Mesodermal cell (in vitro differentiated cells): ENCODE results near the gene SRPX.

Experiments
- H3K27ac ChIP-seq: 2 replicates; pipeline ENCODE4 v1.7.0; 2013; ENCODE audit warnings: mild to moderate bottlenecking, low read depth, low read length, moderate library complexity; ENCODE audit not compliant: severe bottlenecking
- H3K36me3 ChIP-seq: 2 replicates; pipeline ENCODE4 v1.7.1; 2013; ENCODE audit warnings: mild to moderate bottlenecking, low read length, moderate library complexity; ENCODE audit not compliant: control insufficient read depth, insufficient read depth
- H3K4me1 ChIP-seq: one replicate; pipeline ENCODE4 v1.7.1; 2013; ENCODE audit warnings: mild to moderate bottlenecking, low read length; ENCODE audit not compliant: insufficient read depth, control insufficient read depth, poor library complexity, severe bottlenecking
- H3K4me3 ChIP-seq: 2 replicates; pipeline ENCODE4 v1.7.0; 2013; ENCODE audit warnings: low read length, control low read depth, mild to moderate bottlenecking; ENCODE audit not compliant: insufficient read depth, poor library complexity, severe bottlenecking; ENCODE audit errors: extremely low read depth
- H3K9me3 ChIP-seq: 2 replicates; pipeline ENCODE4 v1.7.1; 2013; ENCODE audit warnings: mild to moderate bottlenecking, low read length, moderate library complexity; ENCODE audit not compliant: control insufficient read depth
- WGBS, 2 experiments: methylation state at CpG; one replicate each; pipeline ENCODE4 v1.1.5; 2013; ENCODE audit warnings: missing lambda C conversion rate in 2 of 2; ENCODE audit not compliant: insufficient coverage in 2 of 2; 5-methylcytosine and 5-hydroxymethylcytosine counted together

The SRPX gene

GRCh38 chrX:38170556-38170955, 50.1 kb downstream of the SRPX start:
- no peaks in the 10 kb centered on the region for H3K4me1 ChIP-seq
- no peak overlapping the region for H3K4me3 ChIP-seq
- H3K9me3 ChIP-seq, result no peaks in the 10 kb centered on the region
- H3K36me3 ChIP-seq, result peaks cover 3% of the 10 kb centered on the region
- H3K27ac ChIP-seq, result no peak overlapping the region
- WGBS, 2 experiments, result 100% methylated on average over 1 of the region's 1 CpG; no CpG with 5 or more reads in 1 of the 2 experiments

GRCh38 chrX:38166478-38167083, 54.1 kb downstream of the SRPX start:
- H3K4me1 ChIP-seq, result no peaks in the 10 kb centered on the region
- no CpG with 5 or more reads among the region's 2 CpGs for WGBS, 2 experiments
- H3K4me3 ChIP-seq, result no peak overlapping the region

GRCh38 chrX:38165023-38165422, 55.6 kb downstream of the SRPX start:
- Histone ChIP-seq H3K4me3 (no peak overlapping the region), H3K36me3 (peaks cover 3% of the 10 kb centered on the region), H3K4me1 (no peaks in the 10 kb centered on the region), H3K27ac (no peak overlapping the region), H3K9me3 (no peaks in the 10 kb centered on the region)
- WGBS, 2 experiments, result no CpG with 5 or more reads among the region's 1 CpG

More at GRCh38 chrX:38166478-38167083, 54.1 kb downstream of the SRPX start:
- Histone ChIP-seq H3K36me3 (peaks cover 3% of the 10 kb centered on the region), H3K27ac (no peak overlapping the region), H3K9me3 (no peaks in the 10 kb centered on the region)

- H3K36me3 ChIP-seq, result peaks cover 1% of the 10 kb centered on the region
- no peak overlapping the region for H3K4me3 ChIP-seq
- no peaks in the 10 kb centered on the region for H3K9me3 ChIP-seq
- H3K4me1 ChIP-seq, result no peaks in the 10 kb centered on the region
- no peak overlapping the region for H3K27ac ChIP-seq
These were observed 57.5 kb downstream of the SRPX start for GRCh38 chrX:38163193-38163592.

GRCh38 chrX:38156838-38157237, 63.8 kb downstream of the SRPX start:
- 96 to 100% methylated on average over 2 to 5 of the region's 7 CpGs for WGBS, 2 experiments
- H3K4me1 ChIP-seq, result no peaks in the 10 kb centered on the region
- H3K36me3 ChIP-seq, result peaks cover 3% of the 10 kb centered on the region
- no peak overlapping the region for H3K27ac ChIP-seq
- H3K9me3 ChIP-seq, result no peaks in the 10 kb centered on the region
- H3K4me3 ChIP-seq, result no peak overlapping the region

GRCh38 chrX:38154818-38155217, 65.9 kb downstream of the SRPX start:
- Histone ChIP-seq H3K9me3 (no peaks in the 10 kb centered on the region), H3K27ac (no peak overlapping the region), H3K4me3 (no peak overlapping the region), H3K36me3 (peaks cover 4% of the 10 kb centered on the region), H3K4me1 (no peaks in the 10 kb centered on the region)
- WGBS, 2 experiments, result no CpG with 5 or more reads among the region's 2 CpGs

- Histone ChIP-seq H3K4me3 (no peak overlapping the region), H3K9me3 (no peaks in the 10 kb centered on the region), H3K36me3 (peaks cover 7% of the 10 kb centered on the region), H3K4me1 (no peaks in the 10 kb centered on the region), H3K27ac (no peak overlapping the region)
- WGBS, 2 experiments, result 80% methylated on average over 1 of the region's 5 CpGs; no CpG with 5 or more reads in 1 of the 2 experiments
These were observed 66.3 kb downstream of the SRPX start for GRCh38 chrX:38154340-38154739.

GRCh38 chrX:38151441-38151840, 69.2 kb downstream of the SRPX start:
- Histone ChIP-seq H3K27ac (no peak overlapping the region), H3K9me3 (no peaks in the 10 kb centered on the region), H3K4me3 (no peak overlapping the region), H3K36me3 (peaks cover 7% of the 10 kb centered on the region), H3K4me1 (no peaks in the 10 kb centered on the region)
- 83 to 100% methylated on average over 1 to 2 of the region's 5 CpGs for WGBS, 2 experiments

- Histone ChIP-seq H3K36me3 (peaks cover 7% of the 10 kb centered on the region), H3K27ac (no peak overlapping the region), H3K4me3 (no peak overlapping the region), H3K9me3 (no peaks in the 10 kb centered on the region), H3K4me1 (no peaks in the 10 kb centered on the region)
- WGBS, 2 experiments, result 79 to 89% methylated on average over 2 to 3 of the region's 4 CpGs
These were observed 69.7 kb downstream of the SRPX start for GRCh38 chrX:38150993-38151392.

- no CpG with 5 or more reads among the region's 2 CpGs for WGBS, 2 experiments
- peaks cover 4% of the 10 kb centered on the region for H3K36me3 ChIP-seq
- no peak overlapping the region for H3K4me3 ChIP-seq
These were observed 71.7 kb downstream of the SRPX start for GRCh38 chrX:38149016-38149415.

GRCh38 chrX:38142610-38143009, 78.1 kb downstream of the SRPX start:
- H3K27ac ChIP-seq, result no peak overlapping the region
- no peaks in the 10 kb centered on the region for H3K36me3 ChIP-seq
- no peaks in the 10 kb centered on the region for H3K9me3 ChIP-seq
- no peaks in the 10 kb centered on the region for H3K4me1 ChIP-seq
- no peak overlapping the region for H3K4me3 ChIP-seq
- 50 to 57% methylated on average over 1 of the region's 1 CpG for WGBS, 2 experiments

More at GRCh38 chrX:38149016-38149415, 71.7 kb downstream of the SRPX start:
- no peaks in the 10 kb centered on the region for H3K9me3 ChIP-seq
- no peaks in the 10 kb centered on the region for H3K4me1 ChIP-seq
- no peak overlapping the region for H3K27ac ChIP-seq
